Activated T-helper 9 cell treated with anti-CD3 and anti-CD28 coated beads, Interleukin-2, amount 50 U/mL, for 16 hours (primary cell): Measurements from ENCODE around the gene GRM7.

Source experiments
- DNase-seq: peaks from one replicate; pipeline ENCODE4 v3.0.0-alpha.2; 2020; ENCODE audit warnings: low read depth

The GRM7 gene

GRCh38 chr3:6971933-6972332 is 111.0 kb downstream of the GRM7 start:
- DNase-seq = no peak

GRCh38 chr3:6985848-6986247 is 124.9 kb downstream of the GRM7 start:
- DNase-seq = no peak

- no peak for DNase-seq
These were observed 128.8 kb downstream of the GRM7 start for GRCh38 chr3:6989608-6990291.

- DNase-seq = no peak
These were observed 133.3 kb downstream of the GRM7 start for GRCh38 chr3:6994081-6994668.

- DNase-seq = no peak
These were observed 139.6 kb downstream of the GRM7 start for GRCh38 chr3:7000501-7000900.

GRCh38 chr3:7001370-7001769 is 140.5 kb downstream of the GRM7 start:
- DNase-seq = no peak

- no peak for DNase-seq
These were observed 154.9 kb downstream of the GRM7 start for GRCh38 chr3:7015683-7016440.

- no peak for DNase-seq
These were observed 164.8 kb downstream of the GRM7 start for GRCh38 chr3:7025581-7026300.

GRCh38 chr3:7029562-7029961 is 168.6 kb downstream of the GRM7 start:
- no peak for DNase-seq

GRCh38 chr3:7038394-7038793 is 177.5 kb downstream of the GRM7 start:
- DNase-seq = no peak

GRCh38 chr3:7062714-7063113 is 201.8 kb downstream of the GRM7 start:
- no peak for DNase-seq

- no peak for DNase-seq
These were observed 209.5 kb downstream of the GRM7 start for GRCh38 chr3:7070461-7070860.

GRCh38 chr3:7074217-7074616 is 213.3 kb downstream of the GRM7 start:
- no peak for DNase-seq

- DNase-seq = no peak
These were observed 214.2 kb downstream of the GRM7 start for GRCh38 chr3:7075117-7075516.

GRCh38 chr3:7075901-7076300 is 215.0 kb downstream of the GRM7 start:
- DNase-seq = no peak

GRCh38 chr3:7082244-7082643 is 221.3 kb downstream of the GRM7 start:
- DNase-seq = no peak

- no peak for DNase-seq
These were observed 225.5 kb downstream of the GRM7 start for GRCh38 chr3:7086417-7086816.

- DNase-seq = no peak
These were observed 234.2 kb downstream of the GRM7 start for GRCh38 chr3:7095116-7095515.

GRCh38 chr3:7100136-7100535 is 239.2 kb downstream of the GRM7 start:
- no peak for DNase-seq

- no peak for DNase-seq
These were observed 245.7 kb downstream of the GRM7 start for GRCh38 chr3:7106635-7107034.

GRCh38 chr3:7112523-7113056 is 251.7 kb downstream of the GRM7 start:
- no peak for DNase-seq

GRCh38 chr3:7144697-7145308 is 283.9 kb downstream of the GRM7 start:
- no peak for DNase-seq
